PC-3 (cell line): ENCODE measurements around the gene ZSWIM1.

Experiments used
- EZH2 ChIP-seq: fragments of 300-600 bp; sonication (generic); IDR thresholded peaks from one replicate; pipeline ENCODE4 v1.6.1; 2017; ENCODE audit warnings: antibody characterized with exemption, mild to moderate bottlenecking, low read length; ENCODE audit not compliant: unreplicated experiment
- EZH2phosphoT487 ChIP-seq: fragments of 300-600 bp; sonication (generic); IDR thresholded peaks from 2 replicates; pipeline ENCODE4 v1.6.1; 2018; ENCODE audit warnings: mild to moderate bottlenecking, antibody characterized with exemption, low read length, borderline replicate concordance
- TF ChIP-seq, protein P1 (sequence below): fragments of 300-600 bp; sonication (generic); conservative IDR thresholded peaks from 2 replicates; pipeline ENCODE4 v1.5.1; 2017; ENCODE audit warnings: antibody characterized with exemption, low read depth, mild to moderate bottlenecking, low read length

DNA sequence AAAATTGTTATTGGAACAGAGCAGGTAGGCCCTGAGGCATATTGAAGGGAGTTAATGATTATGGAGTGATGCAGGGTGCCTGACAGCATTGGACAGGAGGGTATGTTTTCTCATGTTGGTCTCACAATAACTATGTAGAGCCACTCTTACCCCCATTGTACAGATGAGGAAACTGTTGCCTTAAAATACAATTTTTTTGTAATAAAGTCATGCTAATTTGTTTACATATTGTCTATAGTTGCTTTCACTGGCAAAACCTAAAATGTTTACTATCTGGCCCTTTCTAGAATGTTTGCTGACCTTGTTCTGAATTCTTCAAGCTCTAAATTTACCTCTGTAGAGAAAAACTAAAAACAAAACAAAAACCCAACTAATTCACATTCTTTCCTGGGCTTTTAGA lies 29.5 kb upstream of the ZSWIM1 start:
- TF ChIP-seq, protein P1, sequence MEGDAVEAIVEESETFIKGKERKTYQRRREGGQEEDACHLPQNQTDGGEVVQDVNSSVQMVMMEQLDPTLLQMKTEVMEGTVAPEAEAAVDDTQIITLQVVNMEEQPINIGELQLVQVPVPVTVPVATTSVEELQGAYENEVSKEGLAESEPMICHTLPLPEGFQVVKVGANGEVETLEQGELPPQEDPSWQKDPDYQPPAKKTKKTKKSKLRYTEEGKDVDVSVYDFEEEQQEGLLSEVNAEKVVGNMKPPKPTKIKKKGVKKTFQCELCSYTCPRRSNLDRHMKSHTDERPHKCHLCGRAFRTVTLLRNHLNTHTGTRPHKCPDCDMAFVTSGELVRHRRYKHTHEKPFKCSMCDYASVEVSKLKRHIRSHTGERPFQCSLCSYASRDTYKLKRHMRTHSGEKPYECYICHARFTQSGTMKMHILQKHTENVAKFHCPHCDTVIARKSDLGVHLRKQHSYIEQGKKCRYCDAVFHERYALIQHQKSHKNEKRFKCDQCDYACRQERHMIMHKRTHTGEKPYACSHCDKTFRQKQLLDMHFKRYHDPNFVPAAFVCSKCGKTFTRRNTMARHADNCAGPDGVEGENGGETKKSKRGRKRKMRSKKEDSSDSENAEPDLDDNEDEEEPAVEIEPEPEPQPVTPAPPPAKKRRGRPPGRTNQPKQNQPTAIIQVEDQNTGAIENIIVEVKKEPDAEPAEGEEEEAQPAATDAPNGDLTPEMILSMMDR = no peak
- no peak for TF ChIP-seq EZH2
- TF ChIP-seq EZH2phosphoT487 = no peak
